ENCODE results near the gene RNF11.

DNA sequence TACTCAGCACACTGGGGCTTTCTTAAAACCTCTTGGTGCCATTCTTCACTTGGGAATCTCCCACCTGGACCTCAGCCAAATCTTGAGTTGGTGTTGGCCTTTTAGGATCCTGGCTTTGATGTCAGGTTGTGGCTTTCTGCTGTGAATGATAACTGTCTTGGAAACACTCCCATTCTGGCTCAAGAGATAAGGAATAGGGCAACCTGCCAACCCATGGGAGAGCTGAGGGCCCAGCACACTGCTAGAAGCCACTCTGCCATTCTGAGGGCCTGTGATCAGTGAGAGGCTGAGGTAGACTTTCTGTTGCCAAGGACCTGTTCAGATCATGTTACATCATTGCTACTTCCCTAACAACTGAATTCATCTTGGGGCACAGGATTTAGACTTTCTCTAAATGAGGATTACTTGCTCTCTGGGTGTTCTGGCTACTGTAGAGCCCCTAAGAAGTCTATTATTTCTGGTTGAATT is 48.4 kb downstream of the RNF11 start:
- TF ChIP-seq BACH2 (CRISPR knock-in tag; IDR thresholded peaks at IDR 0.05; ENCODE audit: borderline replicate concordance) (no peak), ZNF8 (CRISPR knock-in tag; IDR thresholded peaks at IDR 0.05) (no peak), TCF4 (CRISPR knock-in tag; IDR thresholded peaks at IDR 0.05; ENCODE audit: borderline replicate concordance) (no peak), ZFP30 (CRISPR knock-in tag; IDR thresholded peaks at IDR 0.05) (no peak), ISL1 (CRISPR knock-in tag; IDR thresholded peaks at IDR 0.05) (no peak)
- TF ChIP-seq, protein P1, sequence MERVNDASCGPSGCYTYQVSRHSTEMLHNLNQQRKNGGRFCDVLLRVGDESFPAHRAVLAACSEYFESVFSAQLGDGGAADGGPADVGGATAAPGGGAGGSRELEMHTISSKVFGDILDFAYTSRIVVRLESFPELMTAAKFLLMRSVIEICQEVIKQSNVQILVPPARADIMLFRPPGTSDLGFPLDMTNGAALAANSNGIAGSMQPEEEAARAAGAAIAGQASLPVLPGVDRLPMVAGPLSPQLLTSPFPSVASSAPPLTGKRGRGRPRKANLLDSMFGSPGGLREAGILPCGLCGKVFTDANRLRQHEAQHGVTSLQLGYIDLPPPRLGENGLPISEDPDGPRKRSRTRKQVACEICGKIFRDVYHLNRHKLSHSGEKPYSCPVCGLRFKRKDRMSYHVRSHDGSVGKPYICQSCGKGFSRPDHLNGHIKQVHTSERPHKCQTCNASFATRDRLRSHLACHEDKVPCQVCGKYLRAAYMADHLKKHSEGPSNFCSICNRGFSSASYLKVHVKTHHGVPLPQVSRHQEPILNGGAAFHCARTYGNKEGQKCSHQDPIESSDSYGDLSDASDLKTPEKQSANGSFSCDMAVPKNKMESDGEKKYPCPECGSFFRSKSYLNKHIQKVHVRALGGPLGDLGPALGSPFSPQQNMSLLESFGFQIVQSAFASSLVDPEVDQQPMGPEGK (CRISPR knock-in tag; IDR thresholded peaks at IDR 0.05; ENCODE audit: borderline replicate concordance), result no peak
- TF ChIP-seq, protein P2, sequence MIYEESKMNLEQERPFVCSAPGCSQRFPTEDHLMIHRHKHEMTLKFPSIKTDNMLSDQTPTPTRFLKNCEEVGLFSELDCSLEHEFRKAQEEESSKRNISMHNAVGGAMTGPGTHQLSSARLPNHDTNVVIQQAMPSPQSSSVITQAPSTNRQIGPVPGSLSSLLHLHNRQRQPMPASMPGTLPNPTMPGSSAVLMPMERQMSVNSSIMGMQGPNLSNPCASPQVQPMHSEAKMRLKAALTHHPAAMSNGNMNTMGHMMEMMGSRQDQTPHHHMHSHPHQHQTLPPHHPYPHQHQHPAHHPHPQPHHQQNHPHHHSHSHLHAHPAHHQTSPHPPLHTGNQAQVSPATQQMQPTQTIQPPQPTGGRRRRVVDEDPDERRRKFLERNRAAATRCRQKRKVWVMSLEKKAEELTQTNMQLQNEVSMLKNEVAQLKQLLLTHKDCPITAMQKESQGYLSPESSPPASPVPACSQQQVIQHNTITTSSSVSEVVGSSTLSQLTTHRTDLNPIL (CRISPR knock-in tag; IDR thresholded peaks at IDR 0.05; ENCODE audit: low read depth), result no peak

Measured in SK-N-SH treated with all-trans-retinoic acid at 6 μM for 48 hours (cell line).